ENCODE results near the gene PSMD13.

GRCh38 chr11:207863-208180 lies 29.0 kb upstream of the PSMD13 start:
- TF ChIP-seq, protein P1, sequence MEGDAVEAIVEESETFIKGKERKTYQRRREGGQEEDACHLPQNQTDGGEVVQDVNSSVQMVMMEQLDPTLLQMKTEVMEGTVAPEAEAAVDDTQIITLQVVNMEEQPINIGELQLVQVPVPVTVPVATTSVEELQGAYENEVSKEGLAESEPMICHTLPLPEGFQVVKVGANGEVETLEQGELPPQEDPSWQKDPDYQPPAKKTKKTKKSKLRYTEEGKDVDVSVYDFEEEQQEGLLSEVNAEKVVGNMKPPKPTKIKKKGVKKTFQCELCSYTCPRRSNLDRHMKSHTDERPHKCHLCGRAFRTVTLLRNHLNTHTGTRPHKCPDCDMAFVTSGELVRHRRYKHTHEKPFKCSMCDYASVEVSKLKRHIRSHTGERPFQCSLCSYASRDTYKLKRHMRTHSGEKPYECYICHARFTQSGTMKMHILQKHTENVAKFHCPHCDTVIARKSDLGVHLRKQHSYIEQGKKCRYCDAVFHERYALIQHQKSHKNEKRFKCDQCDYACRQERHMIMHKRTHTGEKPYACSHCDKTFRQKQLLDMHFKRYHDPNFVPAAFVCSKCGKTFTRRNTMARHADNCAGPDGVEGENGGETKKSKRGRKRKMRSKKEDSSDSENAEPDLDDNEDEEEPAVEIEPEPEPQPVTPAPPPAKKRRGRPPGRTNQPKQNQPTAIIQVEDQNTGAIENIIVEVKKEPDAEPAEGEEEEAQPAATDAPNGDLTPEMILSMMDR (conservative IDR thresholded peaks at IDR 0.05 in 1 of 2, IDR thresholded peaks at IDR 0.05 in 1 of 2; ENCODE audit: extremely low read depth in 1 of 2, insufficient read depth in 1 of 2, low read depth in 1 of 2, low read length in 2 of 2), result no peak
- TF ChIP-seq EZH2 (IDR thresholded peaks at IDR 0.05; ENCODE audit: borderline replicate concordance, low read length), result no peak
